GM12865 (cell line): ENCODE data around the gene TMEM11.

Experiments
- DNase-seq: peaks from one replicate; pipeline ENCODE4 v3.0.0; 2010; ENCODE audit warnings: low read depth
- H3K4me3 ChIP-seq: 2 replicates; pipeline ENCODE4 v1.5.1; 2011; ENCODE audit warnings: mild to moderate bottlenecking, low read depth, low read length, control low read depth
- TF ChIP-seq, protein P1 (sequence below): IDR thresholded peaks from 2 replicates; pipeline ENCODE4 v1.5.1; 2011; ENCODE audit warnings: low read length, control low read depth, low read depth, inconsistent platforms; ENCODE audit not compliant: insufficient read depth; ENCODE audit errors: missing control alignments

TMEM11 gene

GRCh38 chr17:21252289-21252795 lies 38.4 kb upstream of the TMEM11 start:
- peak overlapping the region; percentile 44 for H3K4me3 ChIP-seq
- TF ChIP-seq, protein P1, sequence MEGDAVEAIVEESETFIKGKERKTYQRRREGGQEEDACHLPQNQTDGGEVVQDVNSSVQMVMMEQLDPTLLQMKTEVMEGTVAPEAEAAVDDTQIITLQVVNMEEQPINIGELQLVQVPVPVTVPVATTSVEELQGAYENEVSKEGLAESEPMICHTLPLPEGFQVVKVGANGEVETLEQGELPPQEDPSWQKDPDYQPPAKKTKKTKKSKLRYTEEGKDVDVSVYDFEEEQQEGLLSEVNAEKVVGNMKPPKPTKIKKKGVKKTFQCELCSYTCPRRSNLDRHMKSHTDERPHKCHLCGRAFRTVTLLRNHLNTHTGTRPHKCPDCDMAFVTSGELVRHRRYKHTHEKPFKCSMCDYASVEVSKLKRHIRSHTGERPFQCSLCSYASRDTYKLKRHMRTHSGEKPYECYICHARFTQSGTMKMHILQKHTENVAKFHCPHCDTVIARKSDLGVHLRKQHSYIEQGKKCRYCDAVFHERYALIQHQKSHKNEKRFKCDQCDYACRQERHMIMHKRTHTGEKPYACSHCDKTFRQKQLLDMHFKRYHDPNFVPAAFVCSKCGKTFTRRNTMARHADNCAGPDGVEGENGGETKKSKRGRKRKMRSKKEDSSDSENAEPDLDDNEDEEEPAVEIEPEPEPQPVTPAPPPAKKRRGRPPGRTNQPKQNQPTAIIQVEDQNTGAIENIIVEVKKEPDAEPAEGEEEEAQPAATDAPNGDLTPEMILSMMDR: no peak
- DNase-seq: no peak

DNA sequence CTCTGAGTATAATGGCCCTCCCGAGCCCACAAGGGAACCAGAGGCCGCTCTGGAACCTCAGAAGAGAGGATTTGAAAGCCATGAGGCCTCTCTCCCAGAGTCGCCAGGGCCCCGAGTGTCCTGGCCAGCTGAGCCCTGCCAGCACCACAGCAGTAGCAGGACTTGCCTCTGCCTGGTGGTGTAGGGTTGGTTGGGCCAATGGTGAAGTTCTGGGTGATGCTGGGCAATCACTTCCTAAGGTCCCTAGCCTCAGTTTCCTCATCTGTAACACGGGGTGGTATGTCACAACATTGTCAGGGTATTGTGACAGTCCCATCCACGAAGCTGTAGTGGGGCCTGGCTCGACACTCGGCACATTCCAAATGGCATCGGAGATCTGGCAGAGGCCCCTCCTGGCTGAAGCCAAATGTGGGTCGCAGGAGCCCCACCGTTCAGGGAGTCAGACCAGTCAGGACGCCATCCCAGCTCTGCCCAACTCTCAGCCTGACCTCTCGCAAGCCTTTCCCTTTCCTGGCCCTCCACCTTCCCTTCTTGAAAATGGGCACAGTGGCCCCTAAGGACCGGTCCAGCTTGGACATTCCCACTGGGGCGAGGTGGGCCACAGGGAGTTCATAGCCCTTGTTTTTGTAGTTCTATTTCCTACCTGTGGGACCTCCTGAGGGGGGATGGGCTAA lies 37.5 kb upstream of the TMEM11 start:
- no peak for DNase-seq
- no peak overlapping the region for H3K4me3 ChIP-seq
- TF ChIP-seq, protein P1: no peak

DNA sequence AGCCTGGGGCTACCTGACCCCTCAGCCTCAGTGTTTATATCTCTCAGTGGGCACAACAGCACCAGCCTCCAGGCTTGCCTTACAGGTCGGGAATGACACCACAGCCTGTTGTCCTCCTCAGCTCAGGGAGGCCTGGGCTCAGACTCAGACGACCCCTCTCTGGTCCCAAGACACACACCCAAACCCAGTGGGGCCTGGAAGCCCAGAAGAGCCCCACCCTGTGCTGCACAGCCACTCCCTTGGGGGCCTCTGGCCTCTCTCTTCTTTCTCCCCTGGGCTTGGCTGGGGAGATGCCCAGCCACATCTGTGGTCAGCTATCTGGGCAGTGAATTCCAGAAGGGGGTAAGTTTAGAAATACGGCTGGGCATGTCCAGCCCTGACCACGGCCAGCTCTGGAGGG lies 36.9 kb upstream of the TMEM11 start:
- DNase-seq: no peak
- TF ChIP-seq, protein P1: no peak
- no peak overlapping the region for H3K4me3 ChIP-seq

DNA sequence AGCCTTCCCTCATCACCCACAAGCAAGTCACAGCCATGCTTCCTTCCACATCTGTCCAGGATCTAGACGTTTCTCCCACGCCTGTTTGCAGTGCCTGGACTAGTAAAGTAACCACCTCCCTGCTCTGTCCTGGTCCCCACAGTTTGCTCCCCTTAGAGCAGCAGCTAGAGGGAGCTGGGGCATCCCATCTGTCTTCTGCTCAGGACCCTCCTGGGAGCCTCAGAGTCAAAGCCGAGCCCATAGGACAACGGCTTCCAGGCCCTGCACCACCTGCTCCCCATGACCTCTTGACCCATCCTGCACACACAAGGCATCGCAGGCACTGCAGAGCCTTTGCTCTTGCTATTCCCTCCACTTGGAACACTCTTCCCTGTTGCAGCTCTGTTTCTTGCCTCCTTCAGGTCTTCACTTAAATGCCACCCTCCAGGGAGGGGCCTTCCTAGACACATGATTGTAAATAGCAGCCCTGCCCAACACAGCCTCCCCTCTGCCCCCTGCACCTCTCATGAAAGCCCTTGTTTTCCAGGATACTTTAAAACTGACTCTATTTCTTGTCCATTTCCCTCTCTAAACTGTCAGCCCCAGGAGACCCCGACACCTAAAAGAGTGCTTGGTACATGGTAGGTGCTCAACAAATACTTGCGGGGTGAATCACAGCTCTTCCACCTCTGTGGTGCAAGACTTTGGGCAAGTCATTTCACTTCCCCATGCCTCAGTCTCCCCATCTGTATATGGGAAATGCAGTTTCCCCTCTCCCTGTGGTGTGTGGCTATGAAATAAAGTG lies 36.2 kb upstream of the TMEM11 start:
- DNase-seq: no peak
- TF ChIP-seq, protein P1: no peak
- no peak overlapping the region for H3K4me3 ChIP-seq

- no peak overlapping the region for H3K4me3 ChIP-seq
- DNase-seq: no peak
- TF ChIP-seq, protein P1: no peak
Observed at GRCh38 chr17:21249086-21249795, 35.3 kb upstream of the TMEM11 start.

GRCh38 chr17:21248500-21248899 lies 34.5 kb upstream of the TMEM11 start:
- no peak overlapping the region for H3K4me3 ChIP-seq
- no peak for DNase-seq
- TF ChIP-seq, protein P1: no peak
